Caco-2 (cell line): ENCODE results near the gene RAP1A. TPM values are rescaled to one million over a fixed set of nuclear protein-coding genes. Genes with fewer than 3 reads are reported as not detected.

ENCODE experiments used
- BruUV-seq: library from RNA; stranded (reverse); fragments of 400-500 nt; replicated peaks from 2 replicates; lab custom pipeline; 2021; lab: Mats Ljungman, UMichigan
- CTCF ChIA-PET: fragments of 300-600 bp; sonication (Branson Sonifier 250); formaldehyde crosslinking; loops from one replicate; lab custom pipeline; 2022; ENCODE audit warnings: antibody characterized with exemption; lab: Charles Lee
- POLR2A ChIA-PET: fragments of 300-600 bp; sonication (Branson Sonifier 250); formaldehyde crosslinking; loops from one replicate; lab custom pipeline; 2022; ENCODE audit warnings: antibody characterized with exemption; lab: Charles Lee
- DNase-seq, 2 experiments: peaks; one replicate each; pipeline versions ENCODE4 v3.0.0 to v3.0.0-alpha.2; 2020 to 2022
- H3K27me3 ChIP-seq: replicated peaks from 2 replicates; pipeline ENCODE4 v1.6.0; 2011; ENCODE audit warnings: low read length; ENCODE audit not compliant: control insufficient read depth, insufficient read depth
- H3K36me3 ChIP-seq: 2 replicates; pipeline ENCODE4 v1.5.1; 2011; ENCODE audit warnings: low read length; ENCODE audit not compliant: control insufficient read depth, insufficient read depth
- H3K4me1 ChIP-seq: fragments of 250-450 bp; sonication (Bioruptor Pico); 2 replicates; pipeline ENCODE4 v1.5.1; 2020; ENCODE audit warnings: mild to moderate bottlenecking
- H3K4me3 ChIP-seq: 2 replicates; pipeline ENCODE4 v1.5.1; 2011; ENCODE audit warnings: low read depth, mild to moderate bottlenecking, control low read depth, low read length
- H3K9me3 ChIP-seq: fragments of 250-450 bp; sonication (Bioruptor Pico); 2 replicates; pipeline ENCODE4 v1.5.1; 2020; ENCODE audit warnings: mild to moderate bottlenecking, moderate library complexity
- H3K27ac Mint-ChIP-seq: one replicate; pipeline ENCODE4 v1.8.0; 2022; ENCODE audit warnings: mixed read lengths; ENCODE audit not compliant: unreplicated experiment
- H3K27me3 Mint-ChIP-seq: one replicate; pipeline ENCODE4 v1.8.0; 2022; ENCODE audit warnings: mixed read lengths; ENCODE audit not compliant: insufficient read depth, unreplicated experiment
- H3K36me3 Mint-ChIP-seq: one replicate; pipeline ENCODE4 v1.8.0; 2022; ENCODE audit warnings: mild to moderate bottlenecking, mixed read lengths; ENCODE audit not compliant: insufficient read depth, unreplicated experiment
- H3K4me1 Mint-ChIP-seq: one replicate; pipeline ENCODE4 v1.8.0; 2022; ENCODE audit warnings: low read depth, mixed read lengths; ENCODE audit not compliant: unreplicated experiment
- H3K4me3 Mint-ChIP-seq: one replicate; pipeline ENCODE4 v1.8.0; 2022; ENCODE audit warnings: mild to moderate bottlenecking, moderate library complexity, mixed read lengths; ENCODE audit not compliant: unreplicated experiment
- H3K9me3 Mint-ChIP-seq: one replicate; pipeline ENCODE4 v1.8.0; 2022; ENCODE audit warnings: mixed read lengths; ENCODE audit not compliant: unreplicated experiment
- intact Hi-C: fragments of 100-400 bp; cut with micrococcal nuclease; formaldehyde crosslinking; loops from one replicate; pipeline ENCODE4 v1.10.0; 2022; ENCODE audit not compliant: unreplicated experiment
- total RNA-seq: library from RNA; stranded (reverse); gene quantifications from 2 replicates; pipeline ENCODE4 v1.2.3, GENCODE V29; 2022
- TF ChIP-seq, protein P1 (sequence below), 2 experiments: fragments of 200-600 bp in 1 of 2; IDR thresholded peaks; 1 replicate in 1 of 2; 2 replicates in 1 of 2; pipeline versions ENCODE4 v1.5.1 to v1.8.0; 2011 to 2022; ENCODE audit warnings: antibody characterized with exemption in 1 of 2, control low read depth in 1 of 2, inconsistent platforms in 1 of 2, low read depth in 1 of 2, low read length in 1 of 2, mild to moderate bottlenecking in 1 of 2, moderate library complexity in 1 of 2; ENCODE audit not compliant: insufficient read depth in 1 of 2, severe bottlenecking in 1 of 2, unreplicated experiment in 1 of 2

Gene RAP1A
- total RNA-seq, 1 experiment from 2014 or later, result 64.1 TPM

GRCh38 chr1:111761717-111762116 lies 142.1 kb downstream of the RAP1A start:
- peaks cover 67% of the 10 kb centered on the region for H3K36me3 Mint-ChIP-seq
- ChIA-PET CTCF (no interaction called here), POLR2A (no interaction called here)
- no peak overlapping the region for H3K27ac Mint-ChIP-seq
- H3K4me1 ChIP-seq, result no peaks in the 10 kb centered on the region
- TF ChIP-seq, protein P1, sequence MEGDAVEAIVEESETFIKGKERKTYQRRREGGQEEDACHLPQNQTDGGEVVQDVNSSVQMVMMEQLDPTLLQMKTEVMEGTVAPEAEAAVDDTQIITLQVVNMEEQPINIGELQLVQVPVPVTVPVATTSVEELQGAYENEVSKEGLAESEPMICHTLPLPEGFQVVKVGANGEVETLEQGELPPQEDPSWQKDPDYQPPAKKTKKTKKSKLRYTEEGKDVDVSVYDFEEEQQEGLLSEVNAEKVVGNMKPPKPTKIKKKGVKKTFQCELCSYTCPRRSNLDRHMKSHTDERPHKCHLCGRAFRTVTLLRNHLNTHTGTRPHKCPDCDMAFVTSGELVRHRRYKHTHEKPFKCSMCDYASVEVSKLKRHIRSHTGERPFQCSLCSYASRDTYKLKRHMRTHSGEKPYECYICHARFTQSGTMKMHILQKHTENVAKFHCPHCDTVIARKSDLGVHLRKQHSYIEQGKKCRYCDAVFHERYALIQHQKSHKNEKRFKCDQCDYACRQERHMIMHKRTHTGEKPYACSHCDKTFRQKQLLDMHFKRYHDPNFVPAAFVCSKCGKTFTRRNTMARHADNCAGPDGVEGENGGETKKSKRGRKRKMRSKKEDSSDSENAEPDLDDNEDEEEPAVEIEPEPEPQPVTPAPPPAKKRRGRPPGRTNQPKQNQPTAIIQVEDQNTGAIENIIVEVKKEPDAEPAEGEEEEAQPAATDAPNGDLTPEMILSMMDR (IDR thresholded peaks at IDR 0.05; ENCODE audit: insufficient read depth in 1 of 2, low read depth in 1 of 2, low read length in 1 of 2, severe bottlenecking in 1 of 2, unreplicated experiment in 1 of 2), result no peak
- H3K4me3 Mint-ChIP-seq, result no peak overlapping the region
- no peaks in the 10 kb centered on the region for H3K36me3 ChIP-seq
- H3K9me3 Mint-ChIP-seq, result no peaks in the 10 kb centered on the region
- peaks cover 6% of the 10 kb centered on the region for H3K4me1 Mint-ChIP-seq
- no TSS peak for BruUV-seq
- no peaks in the 10 kb centered on the region for H3K27me3 Mint-ChIP-seq
- intact Hi-C loops, result no loop called here
- no peak for DNase-seq
- no peak overlapping the region for H3K4me3 ChIP-seq
- no peaks in the 10 kb centered on the region for H3K9me3 ChIP-seq
- no peaks in the 10 kb centered on the region for H3K27me3 ChIP-seq

DNA sequence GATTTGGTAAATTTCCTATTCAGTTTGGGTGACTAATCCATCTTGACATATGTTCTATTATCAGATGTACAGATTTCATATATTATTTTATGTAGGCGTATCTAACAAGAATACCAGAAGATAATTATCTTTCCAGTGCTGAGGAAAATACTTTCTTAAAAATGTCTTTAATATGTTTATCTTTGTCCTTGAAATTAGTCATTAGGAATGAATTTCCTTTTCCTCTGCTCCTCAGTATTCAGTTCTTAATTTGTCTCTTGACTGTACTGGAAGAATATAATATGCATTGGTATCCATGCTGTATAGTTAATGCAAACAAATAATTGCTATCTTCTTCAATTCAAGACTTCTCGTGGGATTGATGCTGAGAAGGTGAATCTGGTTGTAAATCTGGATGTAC lies 142.7 kb downstream of the RAP1A start:
- no peaks in the 10 kb centered on the region for H3K4me1 ChIP-seq
- no peaks in the 10 kb centered on the region for H3K36me3 ChIP-seq
- POLR2A ChIA-PET, result no interaction called here
- Mint-ChIP-seq H3K36me3 (peaks cover 67% of the 10 kb centered on the region), H3K27me3 (no peaks in the 10 kb centered on the region), H3K9me3 (no peaks in the 10 kb centered on the region), H3K27ac (no peak overlapping the region), H3K4me1 (peaks cover 6% of the 10 kb centered on the region), H3K4me3 (no peak overlapping the region)
- intact Hi-C loops, result no loop called here
- TF ChIP-seq, protein P1 (IDR thresholded peaks at IDR 0.05; ENCODE audit: insufficient read depth in 1 of 2, low read depth in 1 of 2, low read length in 1 of 2, severe bottlenecking in 1 of 2, unreplicated experiment in 1 of 2), result no peak
- no peak overlapping the region for H3K4me3 ChIP-seq
- no peak for DNase-seq
- no peaks in the 10 kb centered on the region for H3K9me3 ChIP-seq
- no peaks in the 10 kb centered on the region for H3K27me3 ChIP-seq
- BruUV-seq, result no TSS peak
- CTCF ChIA-PET, result no interaction called here

Other genes with a start within 250 kb of the RAP1A start
- gene OVGP1, start 192.1 kb upstream of the RAP1A start, total RNA-seq, result 0.51 and 0.73 TPM in 2 replicates
- gene WDR77, start 170.5 kb upstream of the RAP1A start, total RNA-seq, result 30.1 and 31.9 TPM in 2 replicates
- 194 and 219 TPM in 2 replicates for gene ATP5PB, start 170.3 kb upstream of the RAP1A start, total RNA-seq
- 0.63 and 0.66 TPM in 2 replicates for gene C1orf162, start 145.8 kb upstream of the RAP1A start, total RNA-seq
- not detected in 2 replicates for gene ADORA3, start 116.2 kb upstream of the RAP1A start, total RNA-seq
- 0.35 and 0.88 TPM in 2 replicates for gene TMIGD3, start 116.2 kb upstream of the RAP1A start, total RNA-seq
- gene INKA2, start 119.6 kb downstream of the RAP1A start, total RNA-seq, result 5.8 and 8.5 TPM in 2 replicates
- gene DDX20, start 136.1 kb downstream of the RAP1A start, total RNA-seq, result 10.4 and 11.6 TPM in 2 replicates